ENCODE measurements around the gene PPP1R14D.

Gene PPP1R14D

GRCh38 chr15:40859206-40859851 lies 30.8 kb upstream of the PPP1R14D start:
- TF ChIP-seq POLR2A (IDR thresholded peaks at IDR 0.05; ENCODE audit: low read depth, low read length): no peak

GRCh38 chr15:40858706-40859105 lies 30.2 kb upstream of the PPP1R14D start:
- FAIRE-seq: no peak
- no peak for TF ChIP-seq POLR2A (IDR thresholded peaks at IDR 0.05; ENCODE audit: low read depth, low read length)
- no peak for DNase-seq (ENCODE audit: insufficient read length, low spot score)

More at GRCh38 chr15:40859206-40859851, 30.8 kb upstream of the PPP1R14D start:
- DNase-seq (ENCODE audit: insufficient read length, low spot score): peak; percentile 85
- FAIRE-seq: peak; percentile 43

- FAIRE-seq (peak; percentile 72), DNase-seq (ENCODE audit: insufficient read length, low spot score) (peak; percentile 89)
- TF ChIP-seq POLR2A (IDR thresholded peaks at IDR 0.05; ENCODE audit: low read depth, low read length): no peak
Observed at GRCh38 chr15:40857601-40858341, 29.3 kb upstream of the PPP1R14D start.

GRCh38 chr15:40856746-40857145 lies 28.2 kb upstream of the PPP1R14D start:
- FAIRE-seq: no peak
- TF ChIP-seq POLR2A (IDR thresholded peaks at IDR 0.05; ENCODE audit: low read depth, low read length): no peak

GRCh38 chr15:40855706-40856234 lies 27.3 kb upstream of the PPP1R14D start:
- no peak for TF ChIP-seq POLR2A (IDR thresholded peaks at IDR 0.05; ENCODE audit: low read depth, low read length)
- FAIRE-seq (no peak), DNase-seq (ENCODE audit: insufficient read length, low spot score) (no peak)

More at GRCh38 chr15:40856746-40857145, 28.2 kb upstream of the PPP1R14D start:
- DNase-seq (ENCODE audit: insufficient read length, low spot score): no peak

GRCh38 chr15:40854161-40854560 lies 25.7 kb upstream of the PPP1R14D start:
- FAIRE-seq: no peak
- TF ChIP-seq POLR2A (IDR thresholded peaks at IDR 0.05; ENCODE audit: low read depth, low read length): no peak
- DNase-seq (ENCODE audit: insufficient read length, low spot score): no peak

GRCh38 chr15:40853241-40853890 lies 24.9 kb upstream of the PPP1R14D start:
- no peak for DNase-seq (ENCODE audit: insufficient read length, low spot score)
- no peak for TF ChIP-seq POLR2A (IDR thresholded peaks at IDR 0.05; ENCODE audit: low read depth, low read length)
- no peak for FAIRE-seq

- no peak for TF ChIP-seq POLR2A (IDR thresholded peaks at IDR 0.05; ENCODE audit: low read depth, low read length)
- no peak for DNase-seq (ENCODE audit: insufficient read length, low spot score)
- no peak for FAIRE-seq
Observed at GRCh38 chr15:40852529-40852928, 24.0 kb upstream of the PPP1R14D start.

GRCh38 chr15:40850576-40851112 lies 22.1 kb upstream of the PPP1R14D start:
- TF ChIP-seq POLR2A (IDR thresholded peaks at IDR 0.05; ENCODE audit: low read depth, low read length): no peak
- FAIRE-seq: no peak
- DNase-seq (ENCODE audit: insufficient read length, low spot score): no peak

GRCh38 chr15:40847223-40847961 lies 18.9 kb upstream of the PPP1R14D start:
- FAIRE-seq (peak; percentile 75), DNase-seq (ENCODE audit: insufficient read length, low spot score) (peak; percentile 87)
- no peak for TF ChIP-seq POLR2A (IDR thresholded peaks at IDR 0.05; ENCODE audit: low read depth, low read length)

GRCh38 chr15:40846841-40847222 lies 18.3 kb upstream of the PPP1R14D start:
- FAIRE-seq (no peak), DNase-seq (ENCODE audit: insufficient read length, low spot score) (no peak)
- no peak for TF ChIP-seq POLR2A (IDR thresholded peaks at IDR 0.05; ENCODE audit: low read depth, low read length)

- no peak for FAIRE-seq
- DNase-seq (ENCODE audit: insufficient read length, low spot score): no peak
- no peak for TF ChIP-seq POLR2A (IDR thresholded peaks at IDR 0.05; ENCODE audit: low read depth, low read length)
Observed at GRCh38 chr15:40845511-40846284, 17.2 kb upstream of the PPP1R14D start.

GRCh38 chr15:40845036-40845435 lies 16.5 kb upstream of the PPP1R14D start:
- no peak for DNase-seq (ENCODE audit: insufficient read length, low spot score)
- no peak for FAIRE-seq
- TF ChIP-seq POLR2A (IDR thresholded peaks at IDR 0.05; ENCODE audit: low read depth, low read length): no peak

Measured in H54 (cell line).